Measurements from ENCODE around the gene DAD1. TPM values are rescaled to one million over a fixed set of nuclear protein-coding genes. Genes with fewer than 3 reads are reported as not detected.

The DAD1 gene
- total RNA-seq, 1 experiment from 2014 or later = 162 TPM

DNA sequence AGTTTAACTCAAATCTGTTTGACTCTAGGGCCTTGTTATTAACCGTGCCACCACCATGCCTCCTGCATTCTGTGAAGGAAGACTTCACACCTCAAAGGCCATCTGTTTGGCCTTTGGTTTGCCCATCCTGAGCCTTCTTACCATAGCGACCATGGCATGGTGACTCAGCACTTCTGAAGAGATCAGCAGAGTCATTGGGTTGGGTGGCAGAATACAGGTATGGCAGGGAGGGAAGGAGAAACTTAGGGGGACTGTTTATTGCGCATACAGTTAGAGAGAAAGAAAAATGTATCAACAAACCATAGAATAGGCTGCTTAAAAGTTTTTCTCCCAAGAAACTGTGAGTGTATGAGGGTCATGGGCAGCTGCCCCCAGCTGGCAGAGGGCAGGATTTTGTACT is 49.2 kb downstream of the DAD1 start:
- RAD21 ChIA-PET (ENCODE audit: low non-redundant PET in 1 of 2, low total read pairs in 2 of 2, uncharacterized antibody in 2 of 2, unreplicated experiment in 2 of 2) = no interaction called here
- peaks cover 12 to 22% of the 10 kb centered on the region in 2 experiments for H3K4me1 ChIP-seq (ENCODE audit: control insufficient read depth in 1 of 2, insufficient read depth in 2 of 2, low read length in 2 of 2)
- H3K9ac ChIP-seq (ENCODE audit: low read length) = no peak overlapping the region
- POLR2A ChIA-PET = no interaction called here
- no peak overlapping the region for H3K4me3 ChIP-seq (replicated peaks in 1 of 2; ENCODE audit: low read depth in 1 of 2, low read length in 2 of 2)
- no peaks in the 10 kb centered on the region for H3K36me3 ChIP-seq (ENCODE audit: control insufficient read depth in 1 of 2, insufficient read depth in 2 of 2, low read length in 2 of 2)
- TF ChIP-seq SP1 (IDR thresholded peaks at IDR 0.05; ENCODE audit: low read depth) (no peak), TCF7L2 (IDR thresholded peaks at IDR 0.05; ENCODE audit: borderline replicate concordance, extremely low read depth, insufficient read depth, insufficient read length) (no peak), ZNF274 (IDR thresholded peaks at IDR 0.05; ENCODE audit: low read depth, low read length) (no peak), EZH2 (IDR thresholded peaks at IDR 0.05) (no peak), CEBPB (IDR thresholded peaks at IDR 0.05; ENCODE audit: low read depth) (no peak), SRF (IDR thresholded peaks at IDR 0.05; ENCODE audit: low read depth) (no peak), POLR2A (IDR thresholded peaks at IDR 0.05; ENCODE audit: borderline replicate concordance, extremely low read depth, insufficient read depth, insufficient read length) (no peak), EZH2phosphoT487 (IDR thresholded peaks at IDR 0.05; ENCODE audit: borderline replicate concordance) (no peak)
- TF ChIP-seq, protein P1, sequence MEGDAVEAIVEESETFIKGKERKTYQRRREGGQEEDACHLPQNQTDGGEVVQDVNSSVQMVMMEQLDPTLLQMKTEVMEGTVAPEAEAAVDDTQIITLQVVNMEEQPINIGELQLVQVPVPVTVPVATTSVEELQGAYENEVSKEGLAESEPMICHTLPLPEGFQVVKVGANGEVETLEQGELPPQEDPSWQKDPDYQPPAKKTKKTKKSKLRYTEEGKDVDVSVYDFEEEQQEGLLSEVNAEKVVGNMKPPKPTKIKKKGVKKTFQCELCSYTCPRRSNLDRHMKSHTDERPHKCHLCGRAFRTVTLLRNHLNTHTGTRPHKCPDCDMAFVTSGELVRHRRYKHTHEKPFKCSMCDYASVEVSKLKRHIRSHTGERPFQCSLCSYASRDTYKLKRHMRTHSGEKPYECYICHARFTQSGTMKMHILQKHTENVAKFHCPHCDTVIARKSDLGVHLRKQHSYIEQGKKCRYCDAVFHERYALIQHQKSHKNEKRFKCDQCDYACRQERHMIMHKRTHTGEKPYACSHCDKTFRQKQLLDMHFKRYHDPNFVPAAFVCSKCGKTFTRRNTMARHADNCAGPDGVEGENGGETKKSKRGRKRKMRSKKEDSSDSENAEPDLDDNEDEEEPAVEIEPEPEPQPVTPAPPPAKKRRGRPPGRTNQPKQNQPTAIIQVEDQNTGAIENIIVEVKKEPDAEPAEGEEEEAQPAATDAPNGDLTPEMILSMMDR (IDR thresholded peaks at IDR 0.05 in 2 of 3, conservative IDR thresholded peaks at IDR 0.05 in 1 of 3; ENCODE audit: borderline replicate concordance in 1 of 3, insufficient read depth in 1 of 3, low read depth in 2 of 3, low read length in 2 of 3) = no peak
- TF ChIP-seq, protein P2, sequence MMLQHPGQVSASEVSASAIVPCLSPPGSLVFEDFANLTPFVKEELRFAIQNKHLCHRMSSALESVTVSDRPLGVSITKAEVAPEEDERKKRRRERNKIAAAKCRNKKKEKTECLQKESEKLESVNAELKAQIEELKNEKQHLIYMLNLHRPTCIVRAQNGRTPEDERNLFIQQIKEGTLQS (IDR thresholded peaks at IDR 0.05) = no peak
- no peaks in the 10 kb centered on the region for H3K9me3 ChIP-seq (ENCODE audit: control insufficient read depth in 1 of 2, insufficient read depth in 1 of 2, low read depth in 1 of 2, low read length in 2 of 2)
- ATAC-seq (no peak), DNase-seq (ENCODE audit: low read depth, low spot score) (no peak)
- H3K9me2 ChIP-seq (ENCODE audit: insufficient read depth) = no peaks in the 10 kb centered on the region
- intact Hi-C loops (cut with micrococcal nuclease) = no loop called here
- no peaks in the 10 kb centered on the region for H4K20me1 ChIP-seq (ENCODE audit: insufficient read depth)
- H3K27me3 ChIP-seq (ENCODE audit: insufficient read depth, low read length) = no peaks in the 10 kb centered on the region
- no peak overlapping the region for H2AFZ ChIP-seq (ENCODE audit: low read depth, low read length, poor library complexity, severe bottlenecking)
- no peaks in the 10 kb centered on the region for H3K79me2 ChIP-seq (ENCODE audit: insufficient read depth, low read length)
- no peak overlapping the region for H3K27ac ChIP-seq (ENCODE audit: low read depth, low read length)
- CTCF ChIA-PET = no interaction called here
- H3K4me2 ChIP-seq (ENCODE audit: low read length) = no peak overlapping the region
- no TSS peak for BruUV-seq (replicated peaks)
